H9 (cell line): ENCODE data around the gene ISG20. TPM values are rescaled to one million over a fixed set of nuclear protein-coding genes. Genes with fewer than 3 reads are reported as not detected.
A peak's percentile ranks its signal among the peaks of the same experiment; 100 is the strongest.

Source experiments
- DNase-seq: peaks from one replicate; pipeline ENCODE4 v3.0.0-alpha.2; 2017
- H2AFZ ChIP-seq: one replicate; pipeline ENCODE4 v1.6.1; 2013; ENCODE audit warnings: mild to moderate bottlenecking, low read length, control low read depth, moderate library complexity
- H2AK5ac ChIP-seq: 2 replicates; pipeline ENCODE4 v1.6.1; 2013; ENCODE audit warnings: low read length, control low read depth, mixed read lengths; ENCODE audit not compliant: insufficient read length
- H2BK120ac ChIP-seq: one replicate; pipeline ENCODE4 v1.6.1; 2013; ENCODE audit warnings: low read depth, mild to moderate bottlenecking, low read length, control low read depth, inconsistent platforms; ENCODE audit not compliant: poor library complexity, severe bottlenecking
- H2BK12ac ChIP-seq: 2 replicates; pipeline ENCODE4 v1.6.1; 2013; ENCODE audit warnings: low read length, control low read depth, mixed read lengths, low read depth; ENCODE audit not compliant: insufficient read length
- H2BK15ac ChIP-seq: 2 replicates; pipeline ENCODE4 v1.6.1; 2013; ENCODE audit warnings: low read depth, low read length, control low read depth
- H2BK20ac ChIP-seq: one replicate; pipeline ENCODE4 v1.6.1; 2013; ENCODE audit warnings: low read depth, mild to moderate bottlenecking, low read length, control low read depth, inconsistent platforms; ENCODE audit not compliant: poor library complexity, severe bottlenecking
- H2BK5ac ChIP-seq: 2 replicates; pipeline ENCODE4 v1.6.1; 2013; ENCODE audit warnings: low read length, control low read depth, mixed read lengths; ENCODE audit not compliant: insufficient read length
- H3K14ac ChIP-seq: 2 replicates; pipeline ENCODE4 v1.6.1; 2013; ENCODE audit warnings: low read length, control low read depth; ENCODE audit not compliant: insufficient read depth
- H3K18ac ChIP-seq: 2 replicates; pipeline ENCODE4 v1.6.1; 2013; ENCODE audit warnings: low read depth, mild to moderate bottlenecking, mixed read lengths, low read length, control low read depth; ENCODE audit not compliant: insufficient read length
- H3K23ac ChIP-seq: 2 replicates; pipeline ENCODE4 v1.6.1; 2013; ENCODE audit warnings: low read length, control low read depth, mixed read lengths, low read depth; ENCODE audit not compliant: insufficient read length
- H3K23me2 ChIP-seq: 2 replicates; pipeline ENCODE4 v1.6.1; 2013; ENCODE audit warnings: low read depth, mild to moderate bottlenecking, mixed read lengths, low read length, control low read depth; ENCODE audit not compliant: insufficient read length, poor library complexity, severe bottlenecking
- H3K27ac ChIP-seq: 2 replicates; pipeline ENCODE4 v1.5.1; 2013; ENCODE audit warnings: low read length, control low read depth, mixed read lengths, low read depth; ENCODE audit not compliant: insufficient read length
- H3K27me3 ChIP-seq: 2 replicates; pipeline ENCODE4 v1.6.1; 2013; ENCODE audit warnings: low read length, control low read depth, inconsistent platforms; ENCODE audit not compliant: insufficient read depth
- H3K4ac ChIP-seq: 2 replicates; pipeline ENCODE4 v1.6.1; 2013; ENCODE audit warnings: low read depth, mild to moderate bottlenecking, control low read depth, inconsistent platforms, low read length, moderate library complexity
- H3K4me1 ChIP-seq: 2 replicates; pipeline ENCODE4 v1.6.1; 2013; ENCODE audit warnings: low read length, control low read depth, inconsistent platforms; ENCODE audit not compliant: insufficient read depth
- H3K4me2 ChIP-seq: 2 replicates; pipeline ENCODE4 v1.6.1; 2013; ENCODE audit warnings: low read length, control low read depth, mixed read lengths; ENCODE audit not compliant: insufficient read length, insufficient read depth
- H3K56ac ChIP-seq: 2 replicates; pipeline ENCODE4 v1.6.1; 2013; ENCODE audit warnings: low read depth, mild to moderate bottlenecking, mixed read lengths, low read length, control low read depth; ENCODE audit not compliant: insufficient read length
- H3K79me1 ChIP-seq: 2 replicates; pipeline ENCODE4 v1.6.1; 2013; ENCODE audit warnings: low read depth, mild to moderate bottlenecking, moderate library complexity, low read length, control low read depth, inconsistent platforms; ENCODE audit not compliant: insufficient read depth, poor library complexity, severe bottlenecking
- H3K79me2 ChIP-seq: 2 replicates; pipeline ENCODE4 v1.6.1; 2013; ENCODE audit warnings: low read length, control low read depth, inconsistent platforms; ENCODE audit not compliant: insufficient read depth
- H3K9ac ChIP-seq: 2 replicates; pipeline ENCODE4 v1.6.1; 2013; ENCODE audit warnings: low read length, control low read depth, mixed read lengths; ENCODE audit not compliant: insufficient read length; ENCODE audit errors: extremely low read depth
- H3K9me3 ChIP-seq: one replicate; pipeline ENCODE4 v1.6.1; 2013; ENCODE audit warnings: low read depth, low read length, inconsistent platforms; ENCODE audit not compliant: control insufficient read depth
- H3T11ph ChIP-seq: one replicate; pipeline ENCODE4 v1.6.1; 2013; ENCODE audit warnings: mild to moderate bottlenecking, low read length, control low read depth, inconsistent platforms
- H4K20me1 ChIP-seq: one replicate; pipeline ENCODE4 v1.6.1; 2013; ENCODE audit not compliant: control insufficient read depth, insufficient read length, insufficient read depth
- H4K5ac ChIP-seq: 2 replicates; pipeline ENCODE4 v1.6.1; 2013; ENCODE audit warnings: low read depth, mild to moderate bottlenecking, mixed read lengths, low read length, control low read depth; ENCODE audit not compliant: insufficient read length
- H4K8ac ChIP-seq: replicated peaks from 2 replicates; pipeline ENCODE4 v1.6.1; 2013; ENCODE audit warnings: low read length, control low read depth, mixed read lengths, low read depth; ENCODE audit not compliant: insufficient read length
- H4K91ac ChIP-seq: 2 replicates; pipeline ENCODE4 v1.6.1; 2013; ENCODE audit warnings: low read depth, mild to moderate bottlenecking, moderate library complexity, mixed read lengths, low read length, control low read depth; ENCODE audit not compliant: insufficient read length
- H3K27ac Mint-ChIP-seq, 3 experiments: 2 replicates in 2 of 3; 3 replicates in 1 of 3; pipeline ENCODE4 v1.8.0; 2020 to 2021; ENCODE audit warnings: mixed read lengths in 3 of 3, mild to moderate bottlenecking in 1 of 3, moderate library complexity in 1 of 3
- H3K27me3 Mint-ChIP-seq: 2 replicates; pipeline ENCODE4 v1.8.0; 2021; ENCODE audit warnings: low read depth, mild to moderate bottlenecking, moderate library complexity, mixed read lengths
- H3K36me3 Mint-ChIP-seq, 3 experiments: 2 replicates in 2 of 3; 3 replicates in 1 of 3; pipeline ENCODE4 v1.8.0; 2020 to 2021; ENCODE audit warnings: low read depth in 3 of 3, mixed read lengths in 3 of 3; ENCODE audit not compliant: insufficient read depth in 1 of 3
- H3K4me1 Mint-ChIP-seq, 2 experiments: 2 replicates each; pipeline ENCODE4 v1.8.0; 2020; ENCODE audit warnings: mixed read lengths in 2 of 2
- H3K4me3 Mint-ChIP-seq, 2 experiments: 2 replicates in 1 of 2; 3 replicates in 1 of 2; pipeline ENCODE4 v1.8.0; 2020 to 2021; ENCODE audit warnings: mild to moderate bottlenecking in 2 of 2, mixed read lengths in 2 of 2, moderate library complexity in 1 of 2
- H3K9me3 Mint-ChIP-seq, 2 experiments: 2 replicates in 1 of 2; 3 replicates in 1 of 2; pipeline ENCODE4 v1.8.0; 2020; ENCODE audit warnings: mild to moderate bottlenecking in 2 of 2, mixed read lengths in 2 of 2, moderate library complexity in 1 of 2
- WGBS: extraction: QIAGEN DNeasy Blood & Tissue Kit; methylation state at CpG from one replicate; pipeline ENCODE4 v1.1.7; 2013; ENCODE audit warnings: missing lambda C conversion rate, low lambda C conversion rate, mixed read lengths; ENCODE audit not compliant: insufficient read length; ENCODE audit errors: extremely low coverage; 5-methylcytosine and 5-hydroxymethylcytosine counted together
- total RNA-seq: library from RNA; stranded (reverse); gene quantifications from 2 replicates; pipeline ENCODE4 v1.2.1, GENCODE V29; 2021
- TF ChIP-seq, protein P1 (sequence below): fragments of 200-600 bp; sonication (generic); conservative IDR thresholded peaks from 3 replicates; pipeline ENCODE4 v1.8.0; 2021; ENCODE audit warnings: antibody characterized with exemption, mild to moderate bottlenecking

ISG20 gene
- total RNA-seq, 1 experiment from 2014 or later: 7.4 TPM

DNA sequence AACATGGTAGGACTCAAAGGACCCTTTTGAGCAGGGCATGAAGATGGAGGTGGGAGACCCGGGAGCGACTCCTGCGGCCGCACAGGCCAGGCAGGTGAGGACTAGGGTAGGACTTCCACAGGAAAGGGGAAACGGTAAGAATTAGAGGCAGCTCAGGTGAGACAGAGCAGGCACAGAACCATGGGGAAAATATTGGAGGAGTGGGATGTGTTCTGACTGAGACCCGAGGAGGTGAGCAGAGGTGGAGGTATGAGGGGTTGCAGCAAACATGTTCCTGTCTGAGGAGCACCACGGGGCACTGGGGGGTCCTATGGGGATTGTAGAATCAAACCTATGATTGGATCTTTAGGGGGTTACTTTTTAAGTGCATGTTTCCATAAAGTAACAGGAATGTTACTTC is 1.4 kb upstream of the ISG20 start:
- Histone ChIP-seq H3K23ac (no peak overlapping the region), H2AFZ (no peak overlapping the region), H4K5ac (no peak overlapping the region), H3K56ac (no peak overlapping the region), H3T11ph (no peak overlapping the region), H2BK15ac (no peak overlapping the region), H3K23me2 (peaks cover 5% of the 10 kb centered on the region), H3K4me2 (no peak overlapping the region), H3K27me3 (no peaks in the 10 kb centered on the region), H4K91ac (no peak overlapping the region), H3K18ac (no peak overlapping the region), H3K4me1 (peaks cover 10% of the 10 kb centered on the region; the same call in 1 of the 2 replicates), H4K20me1 (no peaks in the 10 kb centered on the region), H3K79me1 (no peaks in the 10 kb centered on the region), H3K9me3 (no peaks in the 10 kb centered on the region), H3K14ac (no peak overlapping the region), H2AK5ac (no peak overlapping the region), H4K8ac (no peak overlapping the region), H3K9ac (no peak overlapping the region), H2BK5ac (no peak overlapping the region), H2BK120ac (no peak overlapping the region), H2BK20ac (no peak overlapping the region), H3K27ac (no peak overlapping the region), H3K4ac (no peak overlapping the region), H2BK12ac (no peak overlapping the region), H3K79me2 (no peaks in the 10 kb centered on the region)
- TF ChIP-seq, protein P1, sequence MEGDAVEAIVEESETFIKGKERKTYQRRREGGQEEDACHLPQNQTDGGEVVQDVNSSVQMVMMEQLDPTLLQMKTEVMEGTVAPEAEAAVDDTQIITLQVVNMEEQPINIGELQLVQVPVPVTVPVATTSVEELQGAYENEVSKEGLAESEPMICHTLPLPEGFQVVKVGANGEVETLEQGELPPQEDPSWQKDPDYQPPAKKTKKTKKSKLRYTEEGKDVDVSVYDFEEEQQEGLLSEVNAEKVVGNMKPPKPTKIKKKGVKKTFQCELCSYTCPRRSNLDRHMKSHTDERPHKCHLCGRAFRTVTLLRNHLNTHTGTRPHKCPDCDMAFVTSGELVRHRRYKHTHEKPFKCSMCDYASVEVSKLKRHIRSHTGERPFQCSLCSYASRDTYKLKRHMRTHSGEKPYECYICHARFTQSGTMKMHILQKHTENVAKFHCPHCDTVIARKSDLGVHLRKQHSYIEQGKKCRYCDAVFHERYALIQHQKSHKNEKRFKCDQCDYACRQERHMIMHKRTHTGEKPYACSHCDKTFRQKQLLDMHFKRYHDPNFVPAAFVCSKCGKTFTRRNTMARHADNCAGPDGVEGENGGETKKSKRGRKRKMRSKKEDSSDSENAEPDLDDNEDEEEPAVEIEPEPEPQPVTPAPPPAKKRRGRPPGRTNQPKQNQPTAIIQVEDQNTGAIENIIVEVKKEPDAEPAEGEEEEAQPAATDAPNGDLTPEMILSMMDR: no peak
- DNase-seq: no peak
- Mint-ChIP-seq H3K27ac (peak overlapping the region; percentile 25 to 92 (median 44); a peak in 5 of 7 replicates), H3K4me1 (peaks cover 37 to 45% of the 10 kb centered on the region in 2 experiments), H3K27me3 (peaks cover 4% of the 10 kb centered on the region), H3K36me3 (peaks cover 5 to 28% (median 8%) of the 10 kb centered on the region in 3 experiments), H3K9me3 (no peaks in the 10 kb centered on the region), H3K4me3 (no peak overlapping the region)
- no CpG with 5 or more reads among the region's 7 CpGs for WGBS
